ENCODE results near the gene PPIG.

Gene PPIG

DNA sequence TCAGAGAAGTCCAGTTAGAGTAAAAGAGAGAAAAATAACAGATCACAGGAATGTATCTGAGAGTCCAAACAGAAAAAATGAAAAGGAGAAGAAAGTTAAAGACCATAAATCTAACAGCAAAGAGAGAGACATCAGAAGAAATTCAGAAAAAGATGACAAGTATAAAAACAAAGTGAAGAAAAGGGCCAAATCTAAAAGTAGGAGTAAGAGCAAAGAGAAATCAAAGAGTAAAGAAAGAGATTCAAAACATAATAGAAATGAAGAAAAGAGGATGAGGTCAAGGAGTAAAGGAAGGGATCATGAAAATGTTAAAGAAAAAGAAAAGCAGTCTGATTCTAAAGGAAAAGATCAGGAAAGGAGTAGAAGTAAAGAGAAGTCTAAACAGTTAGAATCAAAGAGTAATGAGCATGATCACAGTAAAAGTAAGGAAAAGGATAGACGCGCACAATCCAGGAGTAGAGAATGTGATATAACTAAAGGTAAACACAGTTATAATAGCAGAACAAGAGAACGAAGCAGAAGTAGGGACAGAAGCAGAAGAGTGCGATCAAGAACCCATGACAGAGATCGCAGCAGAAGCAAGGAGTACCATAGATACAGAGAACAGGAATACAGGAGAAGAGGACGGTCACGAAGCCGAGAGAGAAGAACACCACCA is 52.4 kb downstream of the PPIG start:
- Histone ChIP-seq H3K36me3 (ENCODE audit: control insufficient read depth in 2 of 2, insufficient read depth in 2 of 2, low read length in 2 of 2) (peaks cover 7 to 27% of the 10 kb centered on the region in 2 donors), H3K4me3 (ENCODE audit: low read length in 2 of 2) (no peak overlapping the region), H3K27ac (ENCODE audit: low read length) (no peak overlapping the region), H3K9ac (ENCODE audit: low read length in 2 of 2) (no peak overlapping the region), H3K27me3 (ENCODE audit: control insufficient read depth in 1 of 2, insufficient read depth in 2 of 2, low read length in 2 of 2) (no peaks in the 10 kb centered on the region), H3K9me3 (ENCODE audit: control insufficient read depth in 2 of 2, low read length in 2 of 2) (no peaks in the 10 kb centered on the region), H3K4me1 (ENCODE audit: control insufficient read depth, insufficient read depth, low read length) (no peaks in the 10 kb centered on the region)

DNA sequence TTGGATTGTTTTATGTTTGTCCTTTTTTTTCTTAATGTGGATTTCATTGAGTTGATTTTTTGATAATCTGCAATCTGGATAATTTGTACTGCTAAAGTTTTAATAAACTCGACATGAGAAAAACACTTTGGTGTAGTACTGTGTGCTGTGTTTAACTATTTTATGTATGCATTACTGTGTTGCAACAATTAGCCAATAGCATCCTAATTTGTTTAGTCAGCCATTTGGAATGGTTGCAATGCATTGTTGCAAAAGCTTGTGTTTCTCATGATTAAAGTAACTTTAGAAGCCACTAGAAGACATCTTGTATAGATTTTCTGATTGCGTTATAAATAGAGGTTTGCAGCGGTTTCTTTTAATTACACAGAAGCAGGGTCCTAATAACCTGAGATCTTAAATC is 53.5 kb downstream of the PPIG start:
- Histone ChIP-seq H3K27ac (ENCODE audit: low read length) (no peak overlapping the region), H3K4me3 (ENCODE audit: low read length in 2 of 2) (no peak overlapping the region), H3K9me3 (ENCODE audit: control insufficient read depth in 2 of 2, low read length in 2 of 2) (no peaks in the 10 kb centered on the region), H3K27me3 (ENCODE audit: control insufficient read depth in 1 of 2, insufficient read depth in 2 of 2, low read length in 2 of 2) (no peaks in the 10 kb centered on the region), H3K9ac (ENCODE audit: low read length in 2 of 2) (no peak overlapping the region), H3K36me3 (ENCODE audit: control insufficient read depth in 2 of 2, insufficient read depth in 2 of 2, low read length in 2 of 2) (peaks cover 0 to 25% of the 10 kb centered on the region in 2 donors), H3K4me1 (ENCODE audit: control insufficient read depth, insufficient read depth, low read length) (no peaks in the 10 kb centered on the region)

DNA sequence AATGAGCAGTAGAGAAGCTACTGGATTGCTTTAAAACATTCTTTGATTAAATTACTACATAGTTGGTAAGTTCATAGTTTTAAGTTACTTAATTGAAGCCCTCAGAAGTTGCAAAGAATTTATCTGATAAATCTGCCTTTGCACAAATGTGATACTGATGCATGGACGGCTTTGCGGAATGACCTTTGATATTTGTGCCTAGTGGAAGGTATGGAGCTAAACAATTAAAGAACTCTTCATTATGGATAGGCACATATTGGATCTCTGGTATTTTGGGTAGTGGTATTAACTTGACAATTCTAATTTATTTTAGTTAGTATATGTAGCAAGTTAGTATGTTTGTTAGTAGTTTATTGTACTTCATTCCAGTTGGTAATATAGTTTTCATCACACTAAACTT is 56.0 kb downstream of the PPIG start:
- no peaks in the 10 kb centered on the region for H3K27me3 ChIP-seq (ENCODE audit: control insufficient read depth in 1 of 2, insufficient read depth in 2 of 2, low read length in 2 of 2)
- peaks cover 0 to 15% of the 10 kb centered on the region in 2 donors for H3K36me3 ChIP-seq (ENCODE audit: control insufficient read depth in 2 of 2, insufficient read depth in 2 of 2, low read length in 2 of 2)
- H3K27ac ChIP-seq (ENCODE audit: low read length) = no peak overlapping the region
- no peak overlapping the region for H3K4me3 ChIP-seq (ENCODE audit: low read length in 2 of 2)
- no peaks in the 10 kb centered on the region for H3K4me1 ChIP-seq (ENCODE audit: control insufficient read depth, insufficient read depth, low read length)
- no peaks in the 10 kb centered on the region for H3K9me3 ChIP-seq (ENCODE audit: control insufficient read depth in 2 of 2, low read length in 2 of 2)
- no peak overlapping the region for H3K9ac ChIP-seq (ENCODE audit: low read length in 2 of 2)

DNA sequence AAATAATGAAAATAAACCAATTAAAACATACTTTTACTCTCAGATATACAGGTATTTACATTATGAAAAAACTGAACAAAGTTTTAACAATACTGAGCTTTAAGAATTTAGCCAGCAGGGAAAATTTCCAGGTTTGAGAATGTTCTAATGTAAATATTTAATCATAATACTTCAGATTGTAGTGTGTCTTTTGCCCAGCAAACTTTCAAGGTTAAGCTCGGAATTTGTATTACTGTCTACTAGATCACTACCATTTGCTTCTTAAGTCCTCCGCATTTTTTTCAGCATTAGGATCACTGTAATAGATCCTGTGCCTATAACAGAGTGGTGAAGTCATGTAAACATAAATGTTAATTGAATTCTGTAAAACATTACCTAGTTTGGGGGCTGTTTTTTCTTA is 57.3 kb downstream of the PPIG start:
- Histone ChIP-seq H3K27ac (ENCODE audit: low read length) (no peak overlapping the region), H3K9me3 (ENCODE audit: control insufficient read depth in 2 of 2, low read length in 2 of 2) (no peaks in the 10 kb centered on the region), H3K4me3 (ENCODE audit: low read length in 2 of 2) (no peak overlapping the region), H3K27me3 (ENCODE audit: control insufficient read depth in 1 of 2, insufficient read depth in 2 of 2, low read length in 2 of 2) (no peaks in the 10 kb centered on the region), H3K36me3 (ENCODE audit: control insufficient read depth in 2 of 2, insufficient read depth in 2 of 2, low read length in 2 of 2) (peaks cover 0 to 11% of the 10 kb centered on the region in 2 donors), H3K9ac (ENCODE audit: low read length in 2 of 2) (no peak overlapping the region), H3K4me1 (ENCODE audit: control insufficient read depth, insufficient read depth, low read length) (no peaks in the 10 kb centered on the region)

DNA sequence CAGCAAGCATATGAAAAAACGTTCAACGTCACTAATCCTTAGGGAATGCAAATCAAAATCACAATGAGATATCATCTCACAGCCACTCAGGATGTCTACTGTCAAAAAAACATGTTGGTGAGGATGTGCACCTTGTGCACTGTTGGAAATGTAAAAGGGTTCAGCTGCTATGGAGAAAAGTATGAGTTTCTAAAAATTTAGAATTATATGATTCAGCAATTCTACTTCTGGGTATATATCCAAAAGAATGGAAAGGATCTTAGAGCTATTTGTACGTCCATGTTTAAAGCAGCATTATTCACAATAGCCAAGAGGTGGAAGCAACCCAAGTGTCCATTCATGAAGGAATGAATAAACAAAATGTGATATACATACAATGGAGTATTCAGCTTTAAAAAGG is 60.0 kb downstream of the PPIG start:
- Histone ChIP-seq H3K9me3 (ENCODE audit: control insufficient read depth in 2 of 2, low read length in 2 of 2) (no peaks in the 10 kb centered on the region), H3K27ac (ENCODE audit: low read length) (no peak overlapping the region), H3K4me3 (ENCODE audit: low read length in 2 of 2) (no peak overlapping the region), H3K4me1 (ENCODE audit: control insufficient read depth, insufficient read depth, low read length) (no peaks in the 10 kb centered on the region), H3K9ac (ENCODE audit: low read length in 2 of 2) (no peak overlapping the region), H3K36me3 (ENCODE audit: control insufficient read depth in 2 of 2, insufficient read depth in 2 of 2, low read length in 2 of 2) (no peaks in the 10 kb centered on the region), H3K27me3 (ENCODE audit: control insufficient read depth in 1 of 2, insufficient read depth in 2 of 2, low read length in 2 of 2) (no peaks in the 10 kb centered on the region)

DNA sequence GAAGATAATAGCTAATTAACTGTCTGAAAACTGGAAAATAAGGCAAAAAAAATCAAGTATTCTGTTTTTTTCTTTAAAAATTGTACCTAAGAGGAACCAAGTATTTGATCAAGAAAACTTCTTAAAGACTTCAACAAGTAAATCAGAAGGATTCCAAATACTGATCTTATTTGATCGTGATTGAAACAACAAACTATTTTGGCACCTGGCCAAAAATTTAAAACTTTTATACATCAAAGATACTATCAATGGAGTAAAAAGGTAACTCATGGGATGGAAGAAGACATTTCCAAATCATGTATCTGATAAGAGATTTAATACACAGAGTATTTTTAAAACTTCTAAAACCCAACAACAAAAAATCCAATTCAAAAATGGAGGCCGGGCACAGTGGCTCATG is 63.3 kb downstream of the PPIG start:
- Histone ChIP-seq H3K36me3 (ENCODE audit: control insufficient read depth in 2 of 2, insufficient read depth in 2 of 2, low read length in 2 of 2) (no peaks in the 10 kb centered on the region), H3K4me3 (ENCODE audit: low read length in 2 of 2) (no peak overlapping the region), H3K27ac (ENCODE audit: low read length) (no peak overlapping the region)

DNA sequence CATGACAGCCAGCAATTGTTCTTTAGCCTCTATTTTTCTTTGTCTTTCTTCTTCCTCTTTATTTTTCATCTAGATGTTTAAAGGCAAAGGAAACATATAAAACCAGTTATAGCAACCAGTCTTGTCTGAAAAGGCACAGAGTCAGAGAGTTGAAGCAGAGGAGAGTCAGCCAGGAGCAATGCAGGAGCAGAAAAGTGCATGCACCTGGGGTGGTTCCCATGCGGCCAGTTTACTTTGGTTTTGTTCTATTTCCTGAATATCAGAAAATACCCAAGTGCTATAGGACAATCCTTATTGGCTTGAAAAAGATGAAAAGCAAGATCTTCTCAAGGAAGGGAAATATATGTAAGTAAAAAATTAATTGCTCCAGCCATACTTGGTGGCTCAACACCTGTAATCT is 65.1 kb downstream of the PPIG start:
- Histone ChIP-seq H3K27me3 (ENCODE audit: control insufficient read depth in 1 of 2, insufficient read depth in 2 of 2, low read length in 2 of 2) (peaks cover 0 to 4% of the 10 kb centered on the region in 2 donors), H3K27ac (ENCODE audit: low read length) (no peak overlapping the region), H3K4me1 (ENCODE audit: control insufficient read depth, insufficient read depth, low read length) (no peaks in the 10 kb centered on the region)

More for the DNA sequence above, 63.3 kb downstream of the PPIG start:
- Histone ChIP-seq H3K9me3 (ENCODE audit: control insufficient read depth in 2 of 2, low read length in 2 of 2) (no peaks in the 10 kb centered on the region), H3K9ac (ENCODE audit: low read length in 2 of 2) (no peak overlapping the region), H3K27me3 (ENCODE audit: control insufficient read depth in 1 of 2, insufficient read depth in 2 of 2, low read length in 2 of 2) (no peaks in the 10 kb centered on the region), H3K4me1 (ENCODE audit: control insufficient read depth, insufficient read depth, low read length) (no peaks in the 10 kb centered on the region)

DNA sequence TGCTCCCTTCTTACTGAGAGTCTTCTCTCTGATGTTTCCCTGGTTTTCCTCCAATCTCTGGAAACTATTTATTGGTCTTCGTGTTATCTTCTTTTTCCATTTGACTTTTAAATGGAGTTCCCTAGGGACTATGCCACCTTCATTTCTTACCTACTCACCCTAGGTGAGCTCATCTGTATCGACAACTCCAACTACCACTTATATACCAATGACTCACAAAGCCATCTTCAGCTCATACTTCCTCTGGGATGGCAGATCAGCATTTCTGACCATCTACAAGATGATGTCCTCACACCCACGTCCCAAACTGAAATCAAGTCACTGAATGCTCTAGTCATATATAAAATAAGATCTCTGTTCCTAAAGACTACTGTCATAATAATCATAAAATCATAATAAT is 69.5 kb downstream of the PPIG start:
- Histone ChIP-seq H3K9ac (ENCODE audit: low read length in 2 of 2) (no peak overlapping the region), H3K9me3 (ENCODE audit: control insufficient read depth in 2 of 2, low read length in 2 of 2) (no peaks in the 10 kb centered on the region), H3K4me1 (ENCODE audit: control insufficient read depth, insufficient read depth, low read length) (no peaks in the 10 kb centered on the region), H3K27me3 (ENCODE audit: control insufficient read depth in 1 of 2, insufficient read depth in 2 of 2, low read length in 2 of 2) (peaks cover 0 to 4% of the 10 kb centered on the region in 2 donors), H3K4me3 (ENCODE audit: low read length in 2 of 2) (no peak overlapping the region), H3K27ac (ENCODE audit: low read length) (no peak overlapping the region), H3K36me3 (ENCODE audit: control insufficient read depth in 2 of 2, insufficient read depth in 2 of 2, low read length in 2 of 2) (no peaks in the 10 kb centered on the region)

More for the DNA sequence above, 65.1 kb downstream of the PPIG start:
- no peaks in the 10 kb centered on the region for H3K9me3 ChIP-seq (ENCODE audit: control insufficient read depth in 2 of 2, low read length in 2 of 2)
- no peaks in the 10 kb centered on the region for H3K36me3 ChIP-seq (ENCODE audit: control insufficient read depth in 2 of 2, insufficient read depth in 2 of 2, low read length in 2 of 2)
- no peak overlapping the region for H3K9ac ChIP-seq (ENCODE audit: low read length in 2 of 2)
- H3K4me3 ChIP-seq (ENCODE audit: low read length in 2 of 2) = no peak overlapping the region

DNA sequence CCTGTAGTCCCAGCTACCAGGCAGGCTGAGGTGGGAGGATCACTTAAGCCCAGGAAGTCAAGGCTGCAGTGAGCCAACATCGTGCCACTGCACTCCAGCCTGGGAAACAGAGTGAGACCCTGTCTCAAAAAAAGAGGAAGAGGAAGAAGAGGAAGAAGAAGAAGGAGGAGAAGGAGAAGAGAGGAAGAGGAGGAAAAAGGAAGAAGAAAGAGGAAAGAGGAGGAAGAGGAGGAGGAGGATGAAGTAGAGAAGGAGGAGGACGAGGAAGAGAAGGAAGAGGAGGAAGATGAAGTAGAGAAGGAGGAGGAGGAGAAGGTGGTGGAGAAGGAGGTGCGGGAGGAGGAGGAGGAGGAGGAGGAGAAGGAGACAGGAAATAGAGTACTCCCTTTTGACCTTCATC is 72.0 kb downstream of the PPIG start:
- Histone ChIP-seq H3K27ac (ENCODE audit: low read length) (no peak overlapping the region), H3K27me3 (ENCODE audit: control insufficient read depth in 1 of 2, insufficient read depth in 2 of 2, low read length in 2 of 2) (peaks cover 0 to 4% of the 10 kb centered on the region in 2 donors), H3K9ac (ENCODE audit: low read length in 2 of 2) (no peak overlapping the region), H3K4me3 (ENCODE audit: low read length in 2 of 2) (no peak overlapping the region), H3K9me3 (ENCODE audit: control insufficient read depth in 2 of 2, low read length in 2 of 2) (no peaks in the 10 kb centered on the region), H3K4me1 (ENCODE audit: control insufficient read depth, insufficient read depth, low read length) (no peaks in the 10 kb centered on the region), H3K36me3 (ENCODE audit: control insufficient read depth in 2 of 2, insufficient read depth in 2 of 2, low read length in 2 of 2) (no peaks in the 10 kb centered on the region)

DNA sequence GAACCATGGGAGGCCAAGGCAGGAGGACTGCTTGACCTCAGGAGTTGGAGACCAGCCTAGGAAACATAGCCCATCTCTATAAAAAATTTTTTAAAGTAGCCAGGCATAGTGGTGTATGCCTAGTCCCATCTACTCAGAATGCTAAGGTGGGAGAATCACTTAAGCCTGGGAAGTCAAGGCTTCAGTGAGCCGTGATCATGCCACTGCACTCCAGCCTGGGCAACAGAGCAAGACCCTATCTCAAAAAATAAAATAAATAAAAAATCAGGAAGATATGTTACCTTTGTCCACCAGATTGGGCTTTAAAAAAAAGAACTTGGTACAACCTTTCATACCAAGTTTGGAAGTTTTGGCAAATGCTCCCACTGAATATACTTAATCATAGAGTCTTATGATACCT is 74.7 kb downstream of the PPIG start:
- H3K9me3 ChIP-seq (ENCODE audit: control insufficient read depth in 2 of 2, low read length in 2 of 2) = no peaks in the 10 kb centered on the region
- no peaks in the 10 kb centered on the region for H3K27me3 ChIP-seq (ENCODE audit: control insufficient read depth in 1 of 2, insufficient read depth in 2 of 2, low read length in 2 of 2)
- H3K4me1 ChIP-seq (ENCODE audit: control insufficient read depth, insufficient read depth, low read length) = no peaks in the 10 kb centered on the region
- H3K27ac ChIP-seq (ENCODE audit: low read length) = no peak overlapping the region
- H3K36me3 ChIP-seq (ENCODE audit: control insufficient read depth in 2 of 2, insufficient read depth in 2 of 2, low read length in 2 of 2) = no peaks in the 10 kb centered on the region
- H3K4me3 ChIP-seq (ENCODE audit: low read length in 2 of 2) = no peak overlapping the region
- H3K9ac ChIP-seq (ENCODE audit: low read length in 2 of 2) = no peak overlapping the region

DNA sequence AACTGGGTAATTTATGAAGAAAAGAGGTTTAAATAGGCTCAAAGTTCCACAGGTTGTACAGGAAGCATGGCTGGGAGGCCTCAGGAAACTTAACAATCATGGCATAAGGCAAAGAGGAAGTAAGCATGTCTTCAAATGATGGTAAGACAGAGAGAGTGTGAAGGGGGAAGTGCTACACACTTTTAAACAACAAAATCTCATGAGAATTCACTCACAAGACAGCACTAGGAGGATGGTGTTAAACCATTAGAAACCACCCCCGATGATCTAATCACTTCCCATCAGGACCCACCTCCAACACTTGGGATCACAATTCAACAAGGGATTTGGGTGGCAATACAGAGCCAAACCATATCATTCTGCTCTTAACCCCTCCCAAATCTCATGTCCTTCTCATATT is 75.2 kb downstream of the PPIG start:
- H3K4me1 ChIP-seq (ENCODE audit: control insufficient read depth, insufficient read depth, low read length) = no peaks in the 10 kb centered on the region
- H3K27ac ChIP-seq (ENCODE audit: low read length) = no peak overlapping the region
- no peak overlapping the region for H3K9ac ChIP-seq (ENCODE audit: low read length in 2 of 2)
- no peaks in the 10 kb centered on the region for H3K9me3 ChIP-seq (ENCODE audit: control insufficient read depth in 2 of 2, low read length in 2 of 2)
- no peaks in the 10 kb centered on the region for H3K36me3 ChIP-seq (ENCODE audit: control insufficient read depth in 2 of 2, insufficient read depth in 2 of 2, low read length in 2 of 2)
- no peaks in the 10 kb centered on the region for H3K27me3 ChIP-seq (ENCODE audit: control insufficient read depth in 1 of 2, insufficient read depth in 2 of 2, low read length in 2 of 2)
- no peak overlapping the region for H3K4me3 ChIP-seq (ENCODE audit: low read length in 2 of 2)
